Measurements from ENCODE around the gene SYNE3. TPM values are rescaled to one million over a fixed set of nuclear protein-coding genes. Genes with fewer than 3 reads are reported as not detected.
A peak's percentile ranks its signal among the peaks of the same experiment; 100 is the strongest.

The SYNE3 gene
- total RNA-seq, 2 donors from 2014 or later: 46.9 to 62.4 TPM

DNA sequence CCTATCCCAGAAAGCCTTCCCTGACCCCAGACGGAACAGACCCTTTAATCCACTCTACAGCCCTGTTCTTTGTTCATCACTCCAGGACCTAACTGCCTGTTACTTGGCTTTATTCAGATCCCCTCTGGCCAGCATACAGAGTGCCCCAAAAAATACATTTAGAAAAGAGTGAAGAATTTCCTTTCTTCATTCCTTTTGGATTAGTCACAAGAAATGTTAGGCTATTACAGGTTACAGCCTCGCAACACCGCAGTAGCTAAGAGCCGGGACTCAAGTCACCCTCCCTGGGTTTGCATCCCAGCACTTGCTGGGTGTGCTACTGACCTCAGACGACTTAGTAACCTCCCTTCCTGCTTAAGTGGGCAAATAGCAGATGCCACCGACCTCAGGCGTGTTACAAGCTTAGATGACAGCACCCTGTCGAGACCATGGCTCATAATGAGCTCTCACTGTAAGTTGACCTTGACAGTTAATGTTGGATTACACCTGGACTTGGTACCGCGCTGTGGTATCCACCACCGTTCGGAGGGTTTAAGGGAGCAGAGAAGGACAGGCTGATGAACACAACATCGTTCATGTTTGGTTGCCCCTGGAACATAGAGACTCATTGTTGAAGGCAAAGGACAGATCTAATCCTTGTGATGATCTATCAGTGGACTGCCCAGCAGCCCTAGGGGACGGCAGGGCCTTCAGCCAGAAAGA, 31.3 kb upstream of the SYNE3 start:
- no peak overlapping the region for H3K27ac Mint-ChIP-seq
- ATAC-seq: no peak
- H3K36me3 Mint-ChIP-seq: no peaks in the 10 kb centered on the region

DNA sequence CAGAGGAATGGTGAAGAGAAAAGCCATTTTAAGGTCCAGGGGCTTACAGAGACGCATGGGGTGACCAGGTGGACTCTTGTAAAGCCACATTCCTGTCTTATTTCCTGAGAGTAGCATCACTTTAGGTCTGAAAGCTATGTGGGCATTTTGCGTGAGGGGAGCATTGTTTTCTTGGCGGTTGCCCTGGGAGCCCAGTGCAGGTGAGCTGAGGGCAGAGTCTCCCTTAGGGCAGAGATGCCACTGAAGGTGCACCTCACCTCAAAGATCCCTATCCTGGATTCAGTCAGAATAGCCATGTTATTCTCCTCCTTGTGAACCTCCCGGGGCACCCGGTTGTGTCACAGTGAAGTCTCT, 30.8 kb upstream of the SYNE3 start:
- no peaks in the 10 kb centered on the region for H3K36me3 Mint-ChIP-seq
- no peaks in the 10 kb centered on the region for H3K9me3 Mint-ChIP-seq
- H3K4me1 Mint-ChIP-seq (ENCODE audit: low read depth in 2 of 2): peaks cover 0 to 2% of the 10 kb centered on the region in 2 donors
- H3K27ac Mint-ChIP-seq: no peak overlapping the region
- no peak overlapping the region for H3K4me3 Mint-ChIP-seq
- ATAC-seq (no peak), DNase-seq (ENCODE audit: low spot score) (no peak)
- H3K27me3 Mint-ChIP-seq: no peaks in the 10 kb centered on the region

More for the DNA sequence above, 31.3 kb upstream of the SYNE3 start:
- H3K4me1 Mint-ChIP-seq (ENCODE audit: low read depth in 2 of 2): peaks cover 0 to 2% of the 10 kb centered on the region in 2 donors
- H3K9me3 Mint-ChIP-seq: no peaks in the 10 kb centered on the region
- no peak for DNase-seq (ENCODE audit: low spot score)
- H3K4me3 Mint-ChIP-seq: no peak overlapping the region
- H3K27me3 Mint-ChIP-seq: no peaks in the 10 kb centered on the region

DNA sequence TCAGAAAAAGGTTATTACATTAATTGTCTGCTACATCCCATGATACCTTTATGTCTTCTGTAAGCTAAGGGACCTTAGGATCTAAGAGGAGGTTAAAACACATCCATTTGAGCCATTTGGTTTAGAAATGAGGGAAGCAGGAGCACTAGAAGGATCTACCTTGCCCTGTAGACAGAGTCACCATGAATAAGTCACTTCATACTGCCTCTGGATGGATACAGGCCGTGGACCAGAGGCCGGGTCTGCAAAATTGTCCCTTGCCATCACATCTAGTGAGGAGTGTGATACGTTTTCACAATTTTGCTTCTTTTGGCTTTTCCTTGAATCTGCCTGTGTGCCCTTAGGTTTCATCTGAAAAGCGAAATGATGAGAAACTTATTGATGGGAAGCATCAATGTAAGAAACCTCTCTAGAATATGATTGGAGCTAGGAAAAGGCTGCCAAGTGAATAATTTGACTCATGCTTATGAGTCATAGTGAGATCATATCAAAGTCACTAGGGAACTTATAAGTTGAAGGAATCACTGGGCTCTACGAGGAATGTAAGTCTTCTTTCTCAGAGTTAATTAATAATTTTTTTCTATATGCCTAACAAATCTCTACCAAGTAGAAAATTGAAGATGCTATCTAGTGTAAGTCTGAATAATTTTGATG, 29.2 kb upstream of the SYNE3 start:
- H3K9me3 Mint-ChIP-seq: no peaks in the 10 kb centered on the region
- no peak overlapping the region for H3K4me3 Mint-ChIP-seq
- no peaks in the 10 kb centered on the region for H3K36me3 Mint-ChIP-seq
- H3K4me1 Mint-ChIP-seq (ENCODE audit: low read depth in 2 of 2): peaks cover 0 to 2% of the 10 kb centered on the region in 2 donors
- no peak overlapping the region for H3K27ac Mint-ChIP-seq
- ATAC-seq: no peak
- H3K27me3 Mint-ChIP-seq: no peaks in the 10 kb centered on the region
- DNase-seq (ENCODE audit: low spot score): no peak

DNA sequence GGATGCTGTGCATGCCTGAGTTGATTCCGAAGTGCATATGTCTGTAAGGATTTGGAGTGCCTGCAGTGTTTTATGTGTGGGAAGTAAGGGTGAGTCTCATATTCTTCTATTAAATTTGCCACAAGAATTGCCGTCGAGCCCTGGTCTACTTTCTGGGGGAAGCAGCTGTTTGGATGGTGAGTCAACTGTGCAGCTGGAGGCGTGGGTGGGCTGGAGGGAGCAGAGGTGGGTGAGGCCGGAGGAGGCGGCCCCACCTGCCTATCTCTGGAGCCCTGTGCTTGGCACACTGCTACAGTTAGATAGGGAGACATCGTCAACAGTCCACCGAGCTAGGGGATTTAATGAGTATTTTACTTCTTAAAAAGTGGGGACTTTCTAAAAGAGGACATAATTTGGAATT, 28.1 kb upstream of the SYNE3 start:
- DNase-seq (ENCODE audit: low spot score) (no peak), ATAC-seq (no peak)
- Mint-ChIP-seq H3K27me3 (no peaks in the 10 kb centered on the region), H3K27ac (no peak overlapping the region), H3K9me3 (no peaks in the 10 kb centered on the region), H3K36me3 (no peaks in the 10 kb centered on the region), H3K4me3 (no peak overlapping the region), H3K4me1 (ENCODE audit: low read depth in 2 of 2) (peaks cover 0 to 2% of the 10 kb centered on the region in 2 donors)

DNA sequence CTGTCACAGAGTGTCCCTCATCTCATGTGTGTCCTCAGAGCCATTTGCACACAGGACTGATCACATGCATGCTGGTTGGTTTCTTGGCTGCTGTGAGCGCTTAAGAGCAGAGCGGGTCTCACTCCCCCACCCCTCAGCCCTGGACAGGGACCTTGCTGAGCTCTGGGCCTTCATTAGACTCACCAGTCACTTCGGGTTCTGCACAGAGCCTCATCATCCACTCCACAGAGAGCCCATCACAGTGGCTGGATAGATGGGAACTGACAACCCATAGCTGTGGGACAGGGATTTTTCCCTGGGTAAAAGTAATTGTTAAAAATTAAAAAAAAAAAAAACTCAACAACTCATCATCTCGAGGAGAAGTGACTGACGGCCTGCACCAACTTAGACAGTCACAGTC, 26.6 kb upstream of the SYNE3 start:
- Mint-ChIP-seq H3K4me1 (ENCODE audit: low read depth in 2 of 2) (peaks cover 10 to 11% of the 10 kb centered on the region in 2 donors), H3K27me3 (no peaks in the 10 kb centered on the region), H3K9me3 (no peaks in the 10 kb centered on the region), H3K4me3 (no peak overlapping the region), H3K27ac (no peak overlapping the region), H3K36me3 (no peaks in the 10 kb centered on the region)
- ATAC-seq (no peak), DNase-seq (ENCODE audit: low spot score) (no peak)

DNA sequence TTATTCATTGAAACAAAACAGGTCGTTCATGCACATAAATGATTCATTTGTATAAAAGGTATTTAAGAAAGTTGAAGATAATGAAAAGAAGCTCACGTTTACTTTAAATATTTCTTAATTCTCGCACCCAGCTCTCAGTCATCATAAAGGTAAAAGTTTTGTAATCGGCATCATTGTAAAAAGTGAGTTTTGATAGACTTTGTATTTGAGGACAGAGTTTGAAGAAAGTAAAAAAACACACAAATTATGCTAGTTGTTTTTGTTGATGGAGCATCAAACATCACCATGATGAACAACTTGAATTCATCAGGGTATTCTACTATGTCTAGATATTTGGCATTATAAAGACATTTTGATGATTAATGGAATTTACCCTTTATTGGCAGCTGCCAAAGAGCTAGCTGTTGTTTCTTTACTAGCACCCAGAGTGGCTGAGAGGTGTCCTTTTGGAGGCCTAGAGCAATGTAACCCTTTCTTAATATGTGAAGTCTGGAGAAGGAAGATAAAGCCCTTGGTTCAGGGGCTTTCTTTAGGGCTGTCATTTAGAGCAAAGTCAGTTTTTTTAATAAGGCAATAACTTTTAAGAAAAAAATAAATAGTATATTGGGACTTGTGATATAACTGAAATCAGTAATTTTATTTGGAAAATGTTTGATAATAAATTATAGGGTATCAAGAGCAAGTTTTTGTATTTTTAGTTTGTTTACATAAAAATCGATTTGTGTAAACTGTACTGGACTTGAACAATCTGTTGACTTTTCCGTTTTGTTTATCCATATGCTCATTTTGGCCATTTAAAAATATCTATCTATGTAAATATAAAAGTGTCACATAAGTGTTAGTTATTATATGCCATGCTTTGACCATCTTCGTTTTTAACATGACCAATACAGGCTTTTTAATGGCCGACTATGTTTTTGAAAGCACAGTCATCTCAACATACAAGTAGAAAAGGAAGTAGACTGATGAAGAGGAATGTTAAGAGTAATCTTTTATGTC, 25.8 kb upstream of the SYNE3 start:
- Mint-ChIP-seq H3K36me3 (no peaks in the 10 kb centered on the region), H3K9me3 (no peaks in the 10 kb centered on the region), H3K4me3 (no peak overlapping the region), H3K27ac (no peak overlapping the region), H3K4me1 (ENCODE audit: low read depth in 2 of 2) (peaks cover 14 to 16% of the 10 kb centered on the region in 2 donors), H3K27me3 (no peaks in the 10 kb centered on the region)
- DNase-seq (ENCODE audit: low spot score) (no peak), ATAC-seq (no peak)

DNA sequence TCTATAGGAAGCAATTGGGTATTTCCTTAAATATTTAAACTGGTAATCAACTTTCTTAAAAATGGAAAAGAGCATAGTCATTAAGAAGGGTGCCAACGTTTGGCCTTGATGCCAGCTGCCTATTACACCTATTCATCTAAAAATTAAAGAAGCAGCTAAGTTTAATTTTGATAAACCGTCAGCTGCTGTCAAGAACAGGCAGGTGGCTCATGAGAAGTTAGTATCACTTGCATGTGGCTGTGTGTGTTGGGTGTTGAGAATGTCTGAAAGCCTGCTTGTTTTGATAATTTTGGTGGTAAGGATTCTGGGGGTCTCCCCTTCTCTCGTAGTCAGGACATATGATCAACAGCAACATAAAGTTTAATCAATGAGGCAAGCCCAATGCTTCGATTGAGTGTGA, 24.9 kb upstream of the SYNE3 start:
- ATAC-seq (no peak), DNase-seq (ENCODE audit: low spot score) (no peak)
- no peaks in the 10 kb centered on the region for H3K9me3 Mint-ChIP-seq
- H3K4me1 Mint-ChIP-seq (ENCODE audit: low read depth in 2 of 2): peaks cover 20 to 24% of the 10 kb centered on the region in 2 donors
- H3K36me3 Mint-ChIP-seq: no peaks in the 10 kb centered on the region
- H3K27me3 Mint-ChIP-seq: no peaks in the 10 kb centered on the region
- H3K27ac Mint-ChIP-seq: no peak overlapping the region
- no peak overlapping the region for H3K4me3 Mint-ChIP-seq

DNA sequence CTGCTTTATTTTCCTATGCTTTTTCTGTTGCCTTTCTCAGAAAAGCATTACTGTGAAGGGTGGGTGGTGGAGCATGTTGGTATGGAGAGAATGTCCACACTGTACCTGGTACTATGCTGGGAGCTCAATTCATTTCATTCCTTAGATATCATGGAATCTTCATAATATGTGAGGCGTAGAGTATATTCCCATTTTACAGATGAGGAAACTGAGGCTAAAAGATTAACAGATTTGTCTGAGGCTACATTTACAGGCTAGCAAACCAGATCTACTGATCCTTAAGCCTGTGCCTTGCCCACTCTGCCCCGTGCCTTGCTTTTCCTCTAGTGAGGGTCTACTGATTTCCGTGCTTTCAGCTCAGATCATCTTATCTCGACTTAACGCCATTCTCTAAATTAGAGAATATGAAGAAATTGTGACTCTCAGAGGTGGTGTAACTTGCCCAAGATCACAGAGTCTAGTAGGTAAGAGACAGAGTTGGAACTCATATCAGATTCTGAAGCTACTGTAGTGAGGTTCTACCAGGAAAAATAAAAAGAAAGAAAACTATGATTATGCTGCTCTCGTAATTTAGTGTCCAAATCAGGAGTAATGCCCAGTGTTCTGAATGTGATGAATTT, 23.9 kb upstream of the SYNE3 start:
- H3K4me3 Mint-ChIP-seq: no peak overlapping the region
- H3K4me1 Mint-ChIP-seq (ENCODE audit: low read depth in 2 of 2): peaks cover 30 to 34% of the 10 kb centered on the region in 2 donors
- ATAC-seq (no peak), DNase-seq (ENCODE audit: low spot score) (no peak)
- no peaks in the 10 kb centered on the region for H3K27me3 Mint-ChIP-seq
- no peaks in the 10 kb centered on the region for H3K9me3 Mint-ChIP-seq
- no peak overlapping the region for H3K27ac Mint-ChIP-seq
- H3K36me3 Mint-ChIP-seq: no peaks in the 10 kb centered on the region

DNA sequence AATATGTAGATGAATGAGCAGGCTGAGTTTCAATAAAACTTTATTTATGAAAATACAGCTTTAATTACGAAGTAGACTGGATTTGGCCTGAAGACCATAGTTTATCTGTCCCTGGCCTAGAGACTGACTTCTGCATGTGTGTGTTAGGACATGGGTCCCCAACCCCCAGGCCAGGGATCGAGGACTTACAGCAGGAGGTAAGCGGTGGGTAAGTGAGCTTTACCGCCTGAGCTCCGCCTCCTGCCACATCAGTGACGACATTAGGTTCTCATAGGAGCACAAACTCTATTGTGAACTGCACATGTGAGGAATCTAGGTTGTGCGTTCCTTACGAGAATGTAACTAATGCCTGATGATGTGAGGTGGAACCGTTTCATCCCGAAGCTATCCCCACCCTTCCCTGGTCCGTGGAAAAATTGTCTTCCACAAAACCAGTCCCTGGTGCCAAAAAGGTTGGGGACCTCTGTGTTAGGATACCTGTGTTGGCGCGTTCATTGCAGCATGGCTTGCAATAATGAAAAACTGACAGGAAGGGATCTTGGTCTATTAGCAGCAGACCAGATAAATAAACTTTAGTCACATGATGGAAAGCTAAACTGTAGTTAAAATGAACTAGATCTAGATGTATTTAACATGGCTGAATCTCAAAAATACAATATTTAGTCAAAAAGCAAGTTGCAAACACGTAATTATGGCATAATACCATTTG, 22.5 kb upstream of the SYNE3 start:
- Mint-ChIP-seq H3K4me3 (no peak overlapping the region), H3K9me3 (no peaks in the 10 kb centered on the region), H3K36me3 (no peaks in the 10 kb centered on the region), H3K4me1 (ENCODE audit: low read depth in 2 of 2) (peaks cover 31 to 35% of the 10 kb centered on the region in 2 donors), H3K27ac (no peak overlapping the region), H3K27me3 (no peaks in the 10 kb centered on the region)
- DNase-seq (ENCODE audit: low spot score) (no peak), ATAC-seq (no peak)

DNA sequence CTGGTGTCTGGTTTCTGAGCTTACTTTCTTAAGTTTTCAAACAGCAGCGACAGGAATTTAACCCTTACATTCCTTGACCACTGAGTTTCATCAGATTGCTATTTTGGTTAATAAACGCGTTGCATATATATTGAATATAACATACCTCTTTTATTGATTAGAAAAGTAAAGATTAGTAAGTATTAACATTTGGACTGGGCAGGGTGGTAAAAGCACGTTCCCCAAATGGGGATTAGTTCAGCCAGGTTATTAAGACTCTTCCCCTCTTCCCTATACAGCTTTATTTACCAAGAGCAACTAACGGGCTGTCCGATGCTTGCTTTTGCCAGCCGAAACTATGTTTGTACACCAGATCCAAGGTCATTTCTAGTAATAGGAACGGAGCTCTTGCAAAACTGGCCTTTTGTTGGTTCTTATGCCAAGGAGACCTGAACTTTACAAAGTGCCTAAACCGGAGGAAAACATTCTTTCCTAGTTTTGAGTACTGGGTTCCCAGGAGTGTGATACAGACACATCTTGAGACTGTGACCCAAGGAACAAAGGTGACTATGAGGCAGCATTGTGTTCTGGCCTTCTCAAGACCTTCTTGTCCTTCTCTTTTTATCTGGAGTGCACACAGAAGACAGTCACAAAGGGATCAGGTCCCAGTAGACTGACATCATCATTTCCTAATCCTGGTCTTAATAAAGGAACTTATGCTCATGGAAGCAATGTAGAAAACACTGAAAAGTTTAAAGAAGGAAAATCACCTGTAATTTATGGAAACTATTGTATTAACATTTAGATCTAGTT, 21.0 kb upstream of the SYNE3 start:
- no peak for ATAC-seq
- Mint-ChIP-seq H3K4me3 (peak overlapping the region; percentile 94), H3K27ac (no peak overlapping the region), H3K4me1 (ENCODE audit: low read depth in 2 of 2) (peaks cover 40 to 49% of the 10 kb centered on the region in 2 donors), H3K36me3 (peaks cover 4% of the 10 kb centered on the region), H3K9me3 (no peaks in the 10 kb centered on the region), H3K27me3 (no peaks in the 10 kb centered on the region)
- DNase-seq (ENCODE audit: low spot score): no peak

DNA sequence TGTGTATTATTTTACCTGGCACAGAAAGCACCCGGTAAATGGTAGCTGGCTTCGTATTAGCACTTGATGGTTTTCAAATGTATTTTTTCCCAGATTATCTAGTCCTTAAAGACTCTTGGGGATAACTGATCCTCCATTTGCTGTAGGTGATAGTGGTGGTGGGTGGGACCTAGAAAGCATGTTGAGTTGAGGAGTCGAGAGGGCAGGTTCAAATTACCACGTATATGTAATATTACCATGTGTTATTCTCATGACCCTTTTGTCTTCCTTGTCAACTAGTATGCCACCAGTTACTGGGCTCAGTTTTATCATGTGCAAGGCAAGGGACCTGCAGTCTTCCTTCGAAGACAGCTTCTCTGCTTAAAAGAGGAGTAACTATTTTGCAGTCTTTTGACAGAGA, 20.2 kb upstream of the SYNE3 start:
- H3K27me3 Mint-ChIP-seq: no peaks in the 10 kb centered on the region
- no peaks in the 10 kb centered on the region for H3K9me3 Mint-ChIP-seq
- peaks cover 46 to 57% of the 10 kb centered on the region in 2 donors for H3K4me1 Mint-ChIP-seq (ENCODE audit: low read depth in 2 of 2)
- peaks cover 12% of the 10 kb centered on the region for H3K36me3 Mint-ChIP-seq
- H3K4me3 Mint-ChIP-seq: peak overlapping the region; percentile 94
- DNase-seq (ENCODE audit: low spot score) (no peak), ATAC-seq (no peak)
- no peak overlapping the region for H3K27ac Mint-ChIP-seq

DNA sequence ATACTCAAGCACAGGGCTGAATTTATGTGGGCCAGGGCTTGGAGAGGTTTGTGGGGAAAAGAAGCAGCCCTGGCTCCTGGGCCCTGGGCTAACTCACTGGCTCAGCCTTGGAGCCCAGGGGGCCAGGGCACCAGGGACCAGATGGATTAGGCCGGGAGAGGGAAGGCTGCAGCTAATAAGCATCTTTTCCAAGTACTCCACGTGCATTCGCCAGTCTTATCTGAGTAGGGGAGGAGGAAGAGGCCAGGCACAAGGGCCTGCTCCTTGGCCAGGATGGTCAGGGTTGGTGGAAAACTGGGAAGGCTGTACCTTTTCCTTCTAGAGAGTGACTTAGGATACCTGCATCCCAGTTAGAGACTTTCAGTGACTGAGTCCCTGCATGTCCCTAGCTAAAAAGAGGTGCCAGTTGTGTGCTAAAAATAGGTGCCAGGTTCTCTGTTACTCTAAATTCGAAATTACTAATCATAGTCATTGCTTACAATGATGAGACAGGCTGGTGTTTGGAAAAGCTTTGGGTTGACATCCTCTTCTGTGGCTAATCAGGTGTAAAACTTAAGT, 19.7 kb upstream of the SYNE3 start:
- no peak for ATAC-seq
- Mint-ChIP-seq H3K4me3 (peak overlapping the region; percentile 94), H3K36me3 (peaks cover 14% of the 10 kb centered on the region), H3K4me1 (ENCODE audit: low read depth in 2 of 2) (peaks cover 46 to 63% of the 10 kb centered on the region in 2 donors), H3K27ac (peak overlapping the region; percentile 63 to 95), H3K9me3 (no peaks in the 10 kb centered on the region), H3K27me3 (no peaks in the 10 kb centered on the region)
- DNase-seq (ENCODE audit: low spot score): no peak
